ENCODE data around the gene NUDT9.
A peak's percentile ranks its signal among the peaks of the same experiment; 100 is the strongest.
"Not testable (repeated sequence)": the region's sequence is repeated elsewhere in the genome, so short reads cannot be mapped to it uniquely, and the experiment has no call there.

The NUDT9 gene

GRCh38 chr4:87422104-87423052 is at the start of gene NUDT9:
NUDT9 (plus strand) TSS chr4:87422573; CDS start chr4:87422906, 333 bp downstream.
- H3K4me3 ChIP-seq (replicated peaks; ENCODE audit: low read depth, low read length), result peak within 1 kb of the TSS; percentile 81
- DNase-seq (ENCODE audit: extremely low read depth, low read depth), result peak; percentile 87
- TF ChIP-seq, protein P1, sequence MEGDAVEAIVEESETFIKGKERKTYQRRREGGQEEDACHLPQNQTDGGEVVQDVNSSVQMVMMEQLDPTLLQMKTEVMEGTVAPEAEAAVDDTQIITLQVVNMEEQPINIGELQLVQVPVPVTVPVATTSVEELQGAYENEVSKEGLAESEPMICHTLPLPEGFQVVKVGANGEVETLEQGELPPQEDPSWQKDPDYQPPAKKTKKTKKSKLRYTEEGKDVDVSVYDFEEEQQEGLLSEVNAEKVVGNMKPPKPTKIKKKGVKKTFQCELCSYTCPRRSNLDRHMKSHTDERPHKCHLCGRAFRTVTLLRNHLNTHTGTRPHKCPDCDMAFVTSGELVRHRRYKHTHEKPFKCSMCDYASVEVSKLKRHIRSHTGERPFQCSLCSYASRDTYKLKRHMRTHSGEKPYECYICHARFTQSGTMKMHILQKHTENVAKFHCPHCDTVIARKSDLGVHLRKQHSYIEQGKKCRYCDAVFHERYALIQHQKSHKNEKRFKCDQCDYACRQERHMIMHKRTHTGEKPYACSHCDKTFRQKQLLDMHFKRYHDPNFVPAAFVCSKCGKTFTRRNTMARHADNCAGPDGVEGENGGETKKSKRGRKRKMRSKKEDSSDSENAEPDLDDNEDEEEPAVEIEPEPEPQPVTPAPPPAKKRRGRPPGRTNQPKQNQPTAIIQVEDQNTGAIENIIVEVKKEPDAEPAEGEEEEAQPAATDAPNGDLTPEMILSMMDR (IDR thresholded peaks at IDR 0.05; ENCODE audit: low read depth, low read length, missing control alignments), result no peak

- TF ChIP-seq, protein P1 (IDR thresholded peaks at IDR 0.05; ENCODE audit: low read depth, low read length, missing control alignments), result peak; percentile 67
- no peak overlapping the region for H3K4me3 ChIP-seq (replicated peaks; ENCODE audit: low read depth, low read length)
- DNase-seq (ENCODE audit: extremely low read depth, low read depth), result peak; percentile 54
Measured at GRCh38 chr4:87375719-87376291, 46.6 kb upstream of the NUDT9 start.

DNA sequence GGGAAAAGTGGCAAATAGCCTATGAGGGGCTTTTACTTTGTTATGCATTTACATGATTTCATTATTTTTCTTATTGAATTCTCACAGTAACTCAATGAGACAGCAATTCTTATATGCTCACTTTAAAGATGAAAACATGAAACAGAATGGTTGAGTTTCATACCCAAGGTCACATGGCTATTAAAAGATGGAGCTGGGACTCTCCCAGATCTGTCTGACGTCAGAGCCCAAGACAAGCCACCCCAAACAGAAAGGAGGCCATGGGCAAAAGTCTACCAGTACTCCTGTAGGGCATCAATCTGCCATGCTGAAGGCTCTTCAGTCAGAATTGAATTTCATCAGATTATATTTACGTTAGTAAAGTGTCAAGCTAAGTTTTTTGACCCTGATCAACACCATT is 44.6 kb upstream of the NUDT9 start:
- DNase-seq (ENCODE audit: extremely low read depth, low read depth), result no peak
- H3K4me3 ChIP-seq (replicated peaks; ENCODE audit: low read depth, low read length), result no peak overlapping the region
- TF ChIP-seq, protein P1 (IDR thresholded peaks at IDR 0.05; ENCODE audit: low read depth, low read length, missing control alignments), result no peak

DNA sequence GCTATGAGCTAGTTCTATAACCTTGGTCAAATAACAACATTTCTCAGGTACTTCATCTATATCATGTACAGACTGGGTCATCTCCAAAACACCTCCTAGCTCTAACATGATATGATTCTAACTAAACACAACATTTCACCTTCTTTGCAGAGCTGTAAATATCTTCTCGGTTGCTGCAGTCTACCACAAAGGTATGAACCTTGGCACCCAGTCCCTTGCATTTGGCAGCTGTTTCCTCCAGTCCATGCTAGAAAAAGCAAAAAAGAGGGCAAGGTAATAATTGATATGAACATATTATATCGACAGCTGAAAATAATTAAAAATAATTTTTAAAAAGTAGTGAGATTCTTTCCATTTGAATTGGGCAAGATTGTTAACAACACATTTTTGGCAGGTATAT is 40.3 kb upstream of the NUDT9 start:
- no peak for DNase-seq (ENCODE audit: extremely low read depth, low read depth)
- TF ChIP-seq, protein P1 (IDR thresholded peaks at IDR 0.05; ENCODE audit: low read depth, low read length, missing control alignments), result no peak
- H3K4me3 ChIP-seq (replicated peaks; ENCODE audit: low read depth, low read length), result no peak overlapping the region

GRCh38 chr4:87382931-87383330 is 39.4 kb upstream of the NUDT9 start:
- DNase-seq (ENCODE audit: extremely low read depth, low read depth), result no peak
- no peak overlapping the region for H3K4me3 ChIP-seq (replicated peaks; ENCODE audit: low read depth, low read length)
- TF ChIP-seq, protein P1 (IDR thresholded peaks at IDR 0.05; ENCODE audit: low read depth, low read length, missing control alignments), result no peak

GRCh38 chr4:87384466-87385132 is 37.8 kb upstream of the NUDT9 start:
- not testable (repeated sequence) for H3K4me3 ChIP-seq (replicated peaks; ENCODE audit: low read depth, low read length); DNase-seq (ENCODE audit: extremely low read depth, low read depth)

- DNase-seq (ENCODE audit: extremely low read depth, low read depth), result no peak
- TF ChIP-seq, protein P1 (IDR thresholded peaks at IDR 0.05; ENCODE audit: low read depth, low read length, missing control alignments), result no peak
- no peak overlapping the region for H3K4me3 ChIP-seq (replicated peaks; ENCODE audit: low read depth, low read length)
Measured at GRCh38 chr4:87387237-87387636, 35.1 kb upstream of the NUDT9 start.
